Esophagus squamous epithelium (tissue), 5 donors: ENCODE measurements around the gene TMEM219. TPM values are rescaled to one million over a fixed set of nuclear protein-coding genes. Genes with fewer than 3 reads are reported as not detected.

Source experiments
- DNase-seq: peaks from one replicate; lab custom pipeline; 2025; lab: John Stamatoyannopoulos, UW
- H3K27ac ChIP-seq, 4 donors: fragments of 200-600 bp; sonication (generic); one replicate each; pipeline ENCODE4 v1.5.1; 2016 to 2019; ENCODE audit warnings: mild to moderate bottlenecking in 1 of 4
- H3K27me3 ChIP-seq, 4 donors: fragments of 200-600 bp; sonication (generic); 1 replicate in 3 of 4; 2 replicates in 1 of 4; pipeline versions ENCODE4 v1.5.1 to v1.6.0; 2017 to 2021; ENCODE audit warnings: antibody characterized with exemption in 1 of 4
- H3K36me3 ChIP-seq, 3 donors: fragments of 200-600 bp; sonication (generic); one replicate each; pipeline ENCODE4 v1.5.1; 2016 to 2019
- H3K4me1 ChIP-seq, 3 donors: fragments of 200-600 bp; sonication (generic); one replicate each; pipeline ENCODE4 v1.5.1; 2017 to 2019
- H3K4me3 ChIP-seq, 4 donors: fragments of 200-600 bp; sonication (generic); 1 replicate in 3 of 4; 2 replicates in 1 of 4; pipeline ENCODE4 v1.5.1; 2016 to 2019; ENCODE audit warnings: mild to moderate bottlenecking in 2 of 4, moderate library complexity in 1 of 4
- H3K9me3 ChIP-seq, 3 donors: fragments of 200-600 bp; sonication (generic); one replicate each; pipeline ENCODE4 v1.5.1; 2016 to 2019
- CTCF ChIP-seq, 6 experiments: fragments of 450-650 bp in 4 of 6; fragments of 200-600 bp in 2 of 6; sonication (generic) in 2 of 6; IDR thresholded peaks; one replicate each; pipeline ENCODE4 v1.5.1; 2016 to 2019; ENCODE audit warnings: antibody characterized with exemption in 6 of 6, mild to moderate bottlenecking in 4 of 6, moderate library complexity in 4 of 6
- POLR2A ChIP-seq, 4 donors: fragments of 450-650 bp; IDR thresholded peaks; one replicate each; pipeline ENCODE4 v1.6.1; 2017; ENCODE audit warnings: antibody characterized with exemption in 4 of 4, mild to moderate bottlenecking in 4 of 4, moderate library complexity in 3 of 4
- WGBS, 2 donors: methylation state at CpG; one replicate each; pipeline ENCODE4 v1.1.5; 2018; 5-methylcytosine and 5-hydroxymethylcytosine counted together
- intact Hi-C: fragments of 100-400 bp; cut with DNase I; formaldehyde crosslinking; loops from one replicate; pipeline ENCODE4 v1.15.0; 2022
- total RNA-seq, 4 donors: library from RNA; depleted of rRNA; stranded (reverse); fragments of >200 nt; gene quantifications; one replicate each; pipeline ENCODE4 v1.1.0, GENCODE V29; 2016
- donor health status: DM: yes; HTN: yes; CAD: no.

Gene TMEM219
- total RNA-seq, 4 donors from 2014 or later, result 48.0 to 119 (median 80.0) TPM

DNA sequence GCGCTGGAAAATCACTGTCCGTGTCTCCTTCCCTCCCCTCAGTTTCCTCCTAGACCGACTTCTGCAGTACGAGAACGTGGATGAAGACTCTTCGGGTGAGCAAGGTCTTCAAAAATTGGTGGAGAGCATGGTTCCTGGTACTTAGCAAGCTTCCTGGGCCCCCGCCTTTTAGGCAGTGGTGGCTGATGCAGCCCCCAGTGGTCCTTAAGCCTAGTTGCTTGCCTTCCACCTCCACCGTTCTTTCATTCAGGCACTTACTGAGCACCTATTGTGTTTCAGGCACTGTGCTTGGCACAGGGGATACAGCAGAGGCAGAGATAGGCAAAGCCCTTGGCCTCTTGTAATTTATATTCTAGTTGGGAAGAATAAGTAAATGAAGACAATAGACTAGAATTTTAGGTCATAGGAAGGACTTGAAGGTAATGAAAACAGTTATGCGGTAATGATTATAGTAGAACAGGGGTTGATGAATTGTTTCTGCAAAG is 34.9 kb downstream of the TMEM219 start:
- intact Hi-C loops, result no loop called here
- Histone ChIP-seq H3K4me1 (peaks cover 19 to 35% (median 20%) of the 10 kb centered on the region in 3 donors), H3K4me3 (peak overlapping the region; percentile 58 to 96 (median 82)), H3K9me3 (no peaks in the 10 kb centered on the region), H3K27me3 (no peaks in the 10 kb centered on the region), H3K36me3 (peaks cover 0 to 66% (median 24%) of the 10 kb centered on the region in 3 donors), H3K27ac (peak overlapping the region; percentile 90 to 98 (median 96))
- no peak for DNase-seq
- TF ChIP-seq CTCF (IDR thresholded peaks at IDR 0.05), result no peak
- TF ChIP-seq POLR2A (IDR thresholded peaks at IDR 0.05), result no peak
- 21 to 36% methylated on average over 5 to 9 of the region's 9 CpGs for WGBS, 2 donors

GRCh38 chr16:29999605-30000004 is 37.7 kb downstream of the TMEM219 start:
- no peak for TF ChIP-seq CTCF (IDR thresholded peaks at IDR 0.05)
- TF ChIP-seq POLR2A (IDR thresholded peaks at IDR 0.05), result no peak
- no peaks in the 10 kb centered on the region for H3K9me3 ChIP-seq
- H3K4me1 ChIP-seq, result peaks cover 10 to 19% (median 14%) of the 10 kb centered on the region in 3 donors
- no peak overlapping the region for H3K27ac ChIP-seq
- no peak for DNase-seq
- intact Hi-C loops, result no loop called here
- H3K4me3 ChIP-seq, result no peak overlapping the region
- H3K27me3 ChIP-seq, result no peaks in the 10 kb centered on the region
- WGBS, 2 donors, result 88 to 90% methylated on average over 6 of the region's 6 CpGs
- peaks cover 0 to 67% (median 10%) of the 10 kb centered on the region in 3 donors for H3K36me3 ChIP-seq

GRCh38 chr16:30000735-30001631 is 39.1 kb downstream of the TMEM219 start:
- no peak for DNase-seq
- H3K4me3 ChIP-seq, result no peak overlapping the region
- intact Hi-C loops, result no loop called here
- WGBS, 2 donors, result 83 to 85% methylated on average over 6 to 14 of the region's 33 CpGs
- peaks cover 7 to 22% (median 8%) of the 10 kb centered on the region in 3 donors for H3K4me1 ChIP-seq
- H3K9me3 ChIP-seq, result no peaks in the 10 kb centered on the region
- TF ChIP-seq CTCF (IDR thresholded peaks at IDR 0.05) (no peak), POLR2A (IDR thresholded peaks at IDR 0.05) (no peak)
- peaks cover 0 to 67% (median 10%) of the 10 kb centered on the region in 3 donors for H3K36me3 ChIP-seq
- H3K27me3 ChIP-seq, result no peaks in the 10 kb centered on the region
- no peak overlapping the region for H3K27ac ChIP-seq

- no peak for DNase-seq
- Histone ChIP-seq H3K27ac (no peak overlapping the region), H3K9me3 (no peaks in the 10 kb centered on the region), H3K36me3 (peaks cover 0 to 64% (median 10%) of the 10 kb centered on the region in 3 donors), H3K4me1 (peaks cover 0 to 10% (median 0%) of the 10 kb centered on the region in 3 donors), H3K27me3 (peaks cover 0 to 11% (median 0%) of the 10 kb centered on the region in 4 donors), H3K4me3 (no peak overlapping the region)
- intact Hi-C loops, result no loop called here
- WGBS, 2 donors, result 82 to 86% methylated on average over 15 to 17 of the region's 19 CpGs
- TF ChIP-seq POLR2A (IDR thresholded peaks at IDR 0.05) (no peak), CTCF (IDR thresholded peaks at IDR 0.05) (no peak)
Observed at GRCh38 chr16:30002614-30003346, 40.9 kb downstream of the TMEM219 start.
